Measurements from ENCODE around the gene GPSM1.

GPSM1 gene, protein sequence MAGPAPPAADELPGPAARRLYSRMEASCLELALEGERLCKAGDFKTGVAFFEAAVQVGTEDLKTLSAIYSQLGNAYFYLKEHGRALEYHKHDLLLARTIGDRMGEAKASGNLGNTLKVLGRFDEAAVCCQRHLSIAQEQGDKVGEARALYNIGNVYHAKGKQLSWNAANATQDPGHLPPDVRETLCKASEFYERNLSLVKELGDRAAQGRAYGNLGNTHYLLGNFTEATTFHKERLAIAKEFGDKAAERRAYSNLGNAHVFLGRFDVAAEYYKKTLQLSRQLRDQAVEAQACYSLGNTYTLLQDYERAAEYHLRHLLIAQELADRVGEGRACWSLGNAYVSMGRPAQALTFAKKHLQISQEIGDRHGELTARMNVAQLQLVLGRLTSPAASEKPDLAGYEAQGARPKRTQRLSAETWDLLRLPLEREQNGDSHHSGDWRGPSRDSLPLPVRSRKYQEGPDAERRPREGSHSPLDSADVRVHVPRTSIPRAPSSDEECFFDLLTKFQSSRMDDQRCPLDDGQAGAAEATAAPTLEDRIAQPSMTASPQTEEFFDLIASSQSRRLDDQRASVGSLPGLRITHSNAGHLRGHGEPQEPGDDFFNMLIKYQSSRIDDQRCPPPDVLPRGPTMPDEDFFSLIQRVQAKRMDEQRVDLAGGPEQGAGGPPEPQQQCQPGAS

DNA sequence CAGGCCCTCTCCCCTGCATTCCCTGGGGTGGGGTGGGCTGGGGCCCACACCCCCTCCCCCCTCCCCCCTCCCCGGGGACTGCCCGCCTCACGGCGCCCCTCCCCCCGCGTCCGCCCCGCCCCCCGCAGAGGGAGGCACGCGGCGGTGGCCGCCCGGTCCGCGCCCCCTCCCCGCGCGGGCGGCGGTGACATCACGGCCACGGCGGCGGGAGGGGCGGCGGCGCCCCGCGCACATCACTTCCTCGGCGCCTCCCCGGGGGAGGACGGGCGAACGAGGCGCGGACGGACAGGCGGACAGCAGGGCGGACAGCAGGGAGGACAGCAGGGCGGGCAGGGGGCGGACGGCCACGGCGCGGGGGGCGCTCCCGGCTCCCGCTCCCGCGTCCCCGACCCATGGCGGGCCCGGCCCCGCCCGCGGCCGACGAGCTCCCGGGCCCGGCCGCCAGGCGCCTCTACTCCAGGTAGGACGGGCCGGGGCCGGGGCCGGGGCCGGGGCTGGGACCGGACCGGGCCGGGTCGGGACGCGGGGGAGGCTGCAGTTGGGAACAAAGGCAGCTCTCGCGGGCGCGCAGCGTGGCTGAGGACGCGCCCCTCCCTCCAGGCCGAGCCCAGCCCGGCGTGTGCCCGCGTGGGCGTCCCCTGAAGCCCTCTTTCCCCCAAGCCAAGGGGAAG, at the start of gene GPSM1:
GPSM1 (plus strand) TSS at position 236 of the 671 bp plus-strand sequence; CDS start at position 393, 157 bp downstream.
- TF ChIP-seq, protein P1, sequence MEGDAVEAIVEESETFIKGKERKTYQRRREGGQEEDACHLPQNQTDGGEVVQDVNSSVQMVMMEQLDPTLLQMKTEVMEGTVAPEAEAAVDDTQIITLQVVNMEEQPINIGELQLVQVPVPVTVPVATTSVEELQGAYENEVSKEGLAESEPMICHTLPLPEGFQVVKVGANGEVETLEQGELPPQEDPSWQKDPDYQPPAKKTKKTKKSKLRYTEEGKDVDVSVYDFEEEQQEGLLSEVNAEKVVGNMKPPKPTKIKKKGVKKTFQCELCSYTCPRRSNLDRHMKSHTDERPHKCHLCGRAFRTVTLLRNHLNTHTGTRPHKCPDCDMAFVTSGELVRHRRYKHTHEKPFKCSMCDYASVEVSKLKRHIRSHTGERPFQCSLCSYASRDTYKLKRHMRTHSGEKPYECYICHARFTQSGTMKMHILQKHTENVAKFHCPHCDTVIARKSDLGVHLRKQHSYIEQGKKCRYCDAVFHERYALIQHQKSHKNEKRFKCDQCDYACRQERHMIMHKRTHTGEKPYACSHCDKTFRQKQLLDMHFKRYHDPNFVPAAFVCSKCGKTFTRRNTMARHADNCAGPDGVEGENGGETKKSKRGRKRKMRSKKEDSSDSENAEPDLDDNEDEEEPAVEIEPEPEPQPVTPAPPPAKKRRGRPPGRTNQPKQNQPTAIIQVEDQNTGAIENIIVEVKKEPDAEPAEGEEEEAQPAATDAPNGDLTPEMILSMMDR (IDR thresholded peaks at IDR 0.05; ENCODE audit: low read depth, low read length, missing control alignments) = no peak
- DNase-seq (ENCODE audit: extremely low read depth, low read depth) = no peak
- H3K4me3 ChIP-seq (replicated peaks; ENCODE audit: low read depth, low read length) = peak within 1 kb of the TSS; percentile 94

DNA sequence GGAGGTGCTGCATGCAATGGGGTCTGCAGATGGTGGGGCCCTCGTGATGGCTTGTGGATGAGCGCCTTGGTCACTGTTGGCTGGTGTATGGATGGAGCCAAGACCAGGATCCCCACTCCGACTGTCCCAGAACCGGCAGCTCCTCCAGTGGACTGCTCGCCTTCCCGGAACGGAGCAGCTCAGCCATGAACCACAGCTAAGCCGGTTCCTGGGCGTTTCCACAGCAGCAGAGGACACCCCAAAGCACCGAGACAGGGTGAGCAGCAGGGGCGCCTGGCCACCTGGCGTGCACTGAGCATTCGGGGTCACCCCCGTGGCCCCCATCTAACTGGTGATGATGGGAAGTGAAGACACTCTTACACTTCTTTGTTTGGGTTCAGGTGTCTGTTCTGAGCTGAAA, 49.6 kb upstream of the GPSM1 start:
- TF ChIP-seq, protein P1 (IDR thresholded peaks at IDR 0.05; ENCODE audit: low read depth, low read length, missing control alignments) = no peak
- DNase-seq (ENCODE audit: extremely low read depth, low read depth) = no peak
- no peak overlapping the region for H3K4me3 ChIP-seq (replicated peaks; ENCODE audit: low read depth, low read length)

DNA sequence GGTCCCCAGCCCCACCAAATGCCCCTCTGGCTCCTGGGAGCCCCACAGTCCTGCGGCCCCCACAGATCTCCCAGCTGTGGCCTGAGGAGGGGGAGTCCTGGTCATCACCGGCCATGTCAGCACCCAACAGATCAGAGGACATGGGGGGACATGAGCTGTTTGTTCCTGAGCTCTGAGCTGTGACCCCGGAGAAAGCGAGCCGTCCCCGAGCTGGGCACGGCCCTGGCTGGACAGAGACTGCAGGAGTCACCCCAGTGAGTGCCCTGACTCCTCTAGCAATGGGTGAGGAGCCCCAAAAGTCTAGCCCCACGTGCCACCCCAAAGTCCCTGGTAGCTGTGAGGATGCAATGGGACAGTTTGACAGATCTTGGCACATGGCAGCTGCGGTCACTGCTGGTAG, 49.1 kb upstream of the GPSM1 start:
- no peak for DNase-seq (ENCODE audit: extremely low read depth, low read depth)
- TF ChIP-seq, protein P1 (IDR thresholded peaks at IDR 0.05; ENCODE audit: low read depth, low read length, missing control alignments) = no peak
- no peak overlapping the region for H3K4me3 ChIP-seq (replicated peaks; ENCODE audit: low read depth, low read length)

DNA sequence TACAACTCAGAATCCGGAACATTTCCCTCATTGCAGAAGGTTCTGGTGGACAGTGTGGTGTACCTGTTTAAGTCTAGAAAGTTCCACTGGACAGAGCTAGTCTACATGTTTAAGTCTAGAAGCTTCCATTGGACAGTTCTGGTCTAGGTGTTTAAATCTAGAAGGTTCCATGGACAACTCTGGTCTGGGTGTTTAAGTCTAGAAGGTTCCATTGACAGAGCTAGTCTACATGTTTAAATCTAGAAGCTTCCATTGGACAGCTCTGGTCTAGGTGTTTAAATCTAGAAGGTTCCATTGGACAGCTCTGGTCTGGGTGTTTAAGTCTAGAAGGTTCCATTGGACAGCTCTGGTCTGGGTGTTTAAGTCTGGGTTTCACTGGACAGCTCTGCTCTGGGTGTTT, 48.4 kb upstream of the GPSM1 start:
- H3K4me3 ChIP-seq (replicated peaks; ENCODE audit: low read depth, low read length) = no peak overlapping the region
- TF ChIP-seq, protein P1 (IDR thresholded peaks at IDR 0.05; ENCODE audit: low read depth, low read length, missing control alignments) = no peak
- DNase-seq (ENCODE audit: extremely low read depth, low read depth) = no peak

DNA sequence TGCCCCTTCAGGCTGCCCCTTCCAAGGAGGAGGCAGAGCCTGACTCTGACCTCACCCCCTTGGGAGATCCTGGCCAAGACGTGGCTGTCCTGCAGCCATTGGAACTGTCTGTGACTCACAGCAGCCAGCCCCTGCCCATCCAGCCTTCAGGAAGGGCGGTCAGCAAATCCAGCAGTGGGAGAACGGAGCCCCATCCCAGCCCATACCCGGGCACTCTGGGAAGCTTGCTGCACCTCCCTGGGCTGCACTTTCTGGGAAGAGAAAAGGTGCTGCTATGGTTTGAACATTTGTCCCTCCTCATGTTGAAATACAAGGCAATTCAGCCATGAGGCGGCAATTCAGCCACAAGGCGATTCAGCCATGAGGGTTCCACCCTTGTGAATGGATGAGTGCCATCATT, 47.9 kb upstream of the GPSM1 start:
- TF ChIP-seq, protein P1 (IDR thresholded peaks at IDR 0.05; ENCODE audit: low read depth, low read length, missing control alignments) = no peak
- DNase-seq (ENCODE audit: extremely low read depth, low read depth) = no peak
- no peak overlapping the region for H3K4me3 ChIP-seq (replicated peaks; ENCODE audit: low read depth, low read length)

DNA sequence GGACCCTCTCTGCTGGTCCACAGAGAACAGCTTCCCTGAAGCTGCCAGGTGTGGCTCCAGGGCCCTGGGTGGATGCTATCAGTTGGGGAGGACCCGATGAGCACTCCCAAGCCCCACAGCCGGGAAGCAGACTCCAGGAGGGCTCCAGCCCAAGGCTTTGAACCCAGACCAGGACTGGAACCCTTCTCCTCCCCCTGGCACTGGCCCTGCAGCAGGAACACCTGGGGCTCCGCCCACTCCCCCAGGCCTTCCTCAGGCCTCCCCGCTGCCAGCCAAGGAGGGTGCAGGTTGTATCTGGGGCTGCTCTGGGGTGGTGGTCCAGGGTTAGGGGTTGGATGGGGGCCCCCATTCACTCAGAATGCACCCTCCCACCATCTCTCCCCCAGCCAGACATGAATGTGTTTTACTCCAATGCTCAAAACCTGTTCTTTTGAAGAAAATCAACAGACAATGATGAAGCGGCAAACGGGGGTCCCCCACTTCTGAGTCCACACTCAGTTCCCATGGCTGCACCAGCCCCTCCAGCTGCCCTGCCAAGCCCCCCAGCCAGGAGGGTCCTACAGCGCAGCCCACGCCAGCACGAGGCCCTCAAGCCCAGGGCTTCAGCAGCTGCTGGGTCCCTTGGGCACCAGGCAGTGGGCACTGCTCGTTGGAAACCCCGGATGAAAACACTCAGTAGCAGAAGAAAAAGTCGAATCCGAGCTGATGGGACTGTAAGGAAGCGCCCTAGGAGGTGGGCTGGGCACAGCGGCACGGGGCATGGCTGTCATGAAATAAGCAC, 46.6 kb upstream of the GPSM1 start:
- H3K4me3 ChIP-seq (replicated peaks; ENCODE audit: low read depth, low read length) = no peak overlapping the region
- TF ChIP-seq, protein P1 (IDR thresholded peaks at IDR 0.05; ENCODE audit: low read depth, low read length, missing control alignments) = no peak
- no peak for DNase-seq (ENCODE audit: extremely low read depth, low read depth)

Data from HFF-Myc (cell line).